Mucosa of descending colon (tissue), 3 donors: ENCODE data around the gene LIMS2. TPM values are rescaled to one million over a fixed set of nuclear protein-coding genes. Genes with fewer than 3 reads are reported as not detected.

Source experiments
- ATAC-seq: fragments of 200-7000 bp; cut with Tn5 transposase; one replicate; pipeline ENCODE4 v1.9.1; 2020; ENCODE audit warnings: mild to moderate bottlenecking, moderate library complexity
- DNase-seq, 3 donors: peaks; one replicate each; pipeline ENCODE4 v3.0.0-alpha.2; 2020
- H3K36me3 ChIP-seq: fragments of 200-600 bp; one replicate; pipeline ENCODE4 v1.8.0; 2021; ENCODE audit warnings: low read depth, mild to moderate bottlenecking
- H3K4me1 ChIP-seq: fragments of 200-600 bp; one replicate; pipeline ENCODE4 v1.8.0; 2021; ENCODE audit warnings: low read depth, mild to moderate bottlenecking
- H3K4me3 ChIP-seq: fragments of 200-600 bp; one replicate; pipeline ENCODE4 v1.8.0; 2021; ENCODE audit warnings: mild to moderate bottlenecking
- H3K9me3 ChIP-seq: fragments of 200-600 bp; one replicate; pipeline ENCODE4 v1.8.0; 2021; ENCODE audit warnings: mild to moderate bottlenecking
- intact Hi-C, 2 donors: fragments of 100-400 bp; cut with DNase I in 1 of 2; cut with micrococcal nuclease in 1 of 2; formaldehyde crosslinking; loops; one replicate each; pipeline versions ENCODE4 v1.11.0 to v1.11.1; 2022; cut with DNase I, micrococcal nuclease
- total RNA-seq, 3 donors: library from RNA; stranded (reverse); fragmentation: NEBNext Ultra II Directional in 2 of 3; extraction: Animal tissue kit (Norgen Biotek cat#: 25700) in 2 of 3; gene quantifications; one replicate each; pipeline versions ENCODE4 v1.2.1 to v1.2.4, GENCODE V29; 2021 to 2023
- TF ChIP-seq, protein P1 (sequence below): fragments of 200-600 bp; IDR thresholded peaks from one replicate; pipeline ENCODE4 v1.8.0; 2022; ENCODE audit warnings: antibody characterized with exemption, mild to moderate bottlenecking
- donor health status: DM: no; HTN: no; CAD: no; lungs with moderate emphysema.
- donor health status: DM: no; HTN: no; CAD: no.
- donor health status: DM: no; HTN: yes; CAD: no.

LIMS2 gene
- total RNA-seq, 3 donors from 2014 or later: 12.5 to 478 (median 29.9) TPM

- no peaks in the 10 kb centered on the region for H3K36me3 ChIP-seq
- TF ChIP-seq, protein P1, sequence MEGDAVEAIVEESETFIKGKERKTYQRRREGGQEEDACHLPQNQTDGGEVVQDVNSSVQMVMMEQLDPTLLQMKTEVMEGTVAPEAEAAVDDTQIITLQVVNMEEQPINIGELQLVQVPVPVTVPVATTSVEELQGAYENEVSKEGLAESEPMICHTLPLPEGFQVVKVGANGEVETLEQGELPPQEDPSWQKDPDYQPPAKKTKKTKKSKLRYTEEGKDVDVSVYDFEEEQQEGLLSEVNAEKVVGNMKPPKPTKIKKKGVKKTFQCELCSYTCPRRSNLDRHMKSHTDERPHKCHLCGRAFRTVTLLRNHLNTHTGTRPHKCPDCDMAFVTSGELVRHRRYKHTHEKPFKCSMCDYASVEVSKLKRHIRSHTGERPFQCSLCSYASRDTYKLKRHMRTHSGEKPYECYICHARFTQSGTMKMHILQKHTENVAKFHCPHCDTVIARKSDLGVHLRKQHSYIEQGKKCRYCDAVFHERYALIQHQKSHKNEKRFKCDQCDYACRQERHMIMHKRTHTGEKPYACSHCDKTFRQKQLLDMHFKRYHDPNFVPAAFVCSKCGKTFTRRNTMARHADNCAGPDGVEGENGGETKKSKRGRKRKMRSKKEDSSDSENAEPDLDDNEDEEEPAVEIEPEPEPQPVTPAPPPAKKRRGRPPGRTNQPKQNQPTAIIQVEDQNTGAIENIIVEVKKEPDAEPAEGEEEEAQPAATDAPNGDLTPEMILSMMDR: no peak
- intact Hi-C loops: no loop called here
- no peak for DNase-seq
- no peak for ATAC-seq
- no peaks in the 10 kb centered on the region for H3K4me1 ChIP-seq
- peaks cover 10% of the 10 kb centered on the region for H3K9me3 ChIP-seq
- no peak overlapping the region for H3K4me3 ChIP-seq
Observed at GRCh38 chr2:127688405-127688804, 13.1 kb upstream of the LIMS2 start.

- intact Hi-C loops: no loop called here
Observed at GRCh38 chr2:127685410-127686080, 10.2 kb upstream of the LIMS2 start.

DNA sequence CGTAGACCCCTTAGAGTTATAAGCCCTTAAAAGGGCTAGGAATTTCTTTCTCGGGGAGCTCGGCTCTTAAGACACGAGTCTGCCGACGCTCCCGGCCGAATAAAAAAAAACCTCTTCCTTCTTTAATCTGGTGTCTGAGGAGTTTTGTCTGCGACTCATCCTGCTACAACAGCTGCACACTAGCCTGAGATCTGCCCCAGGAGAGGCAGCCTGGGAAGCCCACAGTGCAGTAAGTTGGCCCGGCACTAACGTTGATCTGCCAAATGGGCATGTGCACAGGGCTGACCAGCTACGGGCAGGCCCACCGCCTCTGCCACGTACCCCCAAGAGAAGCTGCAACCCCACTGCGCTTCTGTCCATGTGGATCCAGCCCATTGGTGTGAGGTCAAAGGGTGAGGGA, 8.4 kb upstream of the LIMS2 start:
- no peaks in the 10 kb centered on the region for H3K4me1 ChIP-seq
- peak; percentile 18 for ATAC-seq
- DNase-seq: no peak
- intact Hi-C loops: no loop called here
- H3K36me3 ChIP-seq: no peaks in the 10 kb centered on the region
- TF ChIP-seq, protein P1: no peak
- no peaks in the 10 kb centered on the region for H3K9me3 ChIP-seq
- no peak overlapping the region for H3K4me3 ChIP-seq

More at GRCh38 chr2:127685410-127686080, 10.2 kb upstream of the LIMS2 start:
- Histone ChIP-seq H3K4me1 (no peaks in the 10 kb centered on the region), H3K36me3 (no peaks in the 10 kb centered on the region), H3K4me3 (no peak overlapping the region), H3K9me3 (peaks cover 5% of the 10 kb centered on the region)
- ATAC-seq (peak; percentile 9), DNase-seq (no peak)
- TF ChIP-seq, protein P1: no peak

GRCh38 chr2:127683056-127683455, 7.7 kb upstream of the LIMS2 start:
- no peaks in the 10 kb centered on the region for H3K9me3 ChIP-seq
- no peak overlapping the region for H3K4me3 ChIP-seq
- H3K4me1 ChIP-seq: no peaks in the 10 kb centered on the region
- DNase-seq: no peak
- intact Hi-C loops: no loop called here
- no peak for ATAC-seq
- no peaks in the 10 kb centered on the region for H3K36me3 ChIP-seq
- TF ChIP-seq, protein P1: no peak

GRCh38 chr2:127681976-127682857, 6.9 kb upstream of the LIMS2 start:
- no peak for DNase-seq
- no peak for ATAC-seq
- TF ChIP-seq, protein P1: no peak
- no peaks in the 10 kb centered on the region for H3K4me1 ChIP-seq
- no peaks in the 10 kb centered on the region for H3K36me3 ChIP-seq
- intact Hi-C loops: no loop called here
- no peaks in the 10 kb centered on the region for H3K9me3 ChIP-seq
- H3K4me3 ChIP-seq: no peak overlapping the region
